Activated CD8-positive, alpha-beta memory T cell treated with anti-CD3 and anti-CD28 coated beads, Interleukin-2, amount 50 U/mL, for 48 hours (primary cell): Measurements from ENCODE around the gene NFKBIB.
"Not testable (repeated sequence)": the region's sequence is repeated elsewhere in the genome, so short reads cannot be mapped to it uniquely, and the experiment has no call there.

ENCODE experiments used
- DNase-seq: peaks from one replicate; pipeline ENCODE4 v3.0.0-alpha.2; 2020

The NFKBIB gene, protein sequence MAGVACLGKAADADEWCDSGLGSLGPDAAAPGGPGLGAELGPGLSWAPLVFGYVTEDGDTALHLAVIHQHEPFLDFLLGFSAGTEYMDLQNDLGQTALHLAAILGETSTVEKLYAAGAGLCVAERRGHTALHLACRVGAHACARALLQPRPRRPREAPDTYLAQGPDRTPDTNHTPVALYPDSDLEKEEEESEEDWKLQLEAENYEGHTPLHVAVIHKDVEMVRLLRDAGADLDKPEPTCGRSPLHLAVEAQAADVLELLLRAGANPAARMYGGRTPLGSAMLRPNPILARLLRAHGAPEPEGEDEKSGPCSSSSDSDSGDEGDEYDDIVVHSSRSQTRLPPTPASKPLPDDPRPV

GRCh38 chr19:38899447-38900201 lies at the start of gene NFKBIB, which contains the start of gene SIRT2:
Gene NFKBIB, plus strand, starts transcription at chr19:38899969. Its CDS starts 64 bp downstream, at chr19:38900033.
Gene SIRT2, minus strand, starts transcription at chr19:38899618. Its CDS starts 97 bp downstream, at chr19:38899521.
- DNase-seq = peak; percentile 97

GRCh38 chr19:38850436-38850975 lies 49.3 kb upstream of the NFKBIB start:
- peak; percentile 96 for DNase-seq

DNA sequence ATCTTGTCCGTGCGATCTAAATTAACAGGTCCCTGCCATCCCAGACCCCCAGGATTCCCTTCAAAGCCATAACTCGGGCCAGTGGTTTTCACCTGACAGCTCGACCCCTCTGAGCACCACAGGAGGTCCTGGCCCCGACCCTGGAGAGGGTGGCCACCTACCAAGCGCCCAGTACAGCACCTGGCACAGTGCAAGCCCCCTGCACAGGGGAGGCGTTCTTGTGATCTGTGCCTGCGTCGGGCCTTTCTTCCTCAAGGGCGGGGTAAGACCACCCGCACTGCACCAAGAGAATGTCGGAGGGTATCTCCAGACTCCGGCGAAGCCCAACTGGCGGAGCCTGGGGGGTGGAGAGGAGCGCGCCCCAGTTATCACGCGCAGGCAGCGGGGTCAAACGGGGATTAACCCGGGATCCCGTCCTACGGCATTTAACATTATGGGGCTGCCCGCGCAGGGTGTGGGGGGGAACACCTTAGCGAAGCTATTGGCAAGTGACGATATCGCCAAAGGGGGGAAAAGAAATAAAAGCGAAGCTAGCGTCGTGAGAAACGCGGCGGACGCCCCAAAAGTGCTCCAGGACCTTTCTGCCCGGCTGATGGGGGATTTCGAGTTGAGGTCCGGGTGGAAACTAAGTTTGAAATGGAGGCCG lies 48.7 kb upstream of the NFKBIB start:
- DNase-seq = peak; percentile 77

- peak; percentile 94 for DNase-seq
Measured at GRCh38 chr19:38851622-38852230, 48.0 kb upstream of the NFKBIB start.

DNA sequence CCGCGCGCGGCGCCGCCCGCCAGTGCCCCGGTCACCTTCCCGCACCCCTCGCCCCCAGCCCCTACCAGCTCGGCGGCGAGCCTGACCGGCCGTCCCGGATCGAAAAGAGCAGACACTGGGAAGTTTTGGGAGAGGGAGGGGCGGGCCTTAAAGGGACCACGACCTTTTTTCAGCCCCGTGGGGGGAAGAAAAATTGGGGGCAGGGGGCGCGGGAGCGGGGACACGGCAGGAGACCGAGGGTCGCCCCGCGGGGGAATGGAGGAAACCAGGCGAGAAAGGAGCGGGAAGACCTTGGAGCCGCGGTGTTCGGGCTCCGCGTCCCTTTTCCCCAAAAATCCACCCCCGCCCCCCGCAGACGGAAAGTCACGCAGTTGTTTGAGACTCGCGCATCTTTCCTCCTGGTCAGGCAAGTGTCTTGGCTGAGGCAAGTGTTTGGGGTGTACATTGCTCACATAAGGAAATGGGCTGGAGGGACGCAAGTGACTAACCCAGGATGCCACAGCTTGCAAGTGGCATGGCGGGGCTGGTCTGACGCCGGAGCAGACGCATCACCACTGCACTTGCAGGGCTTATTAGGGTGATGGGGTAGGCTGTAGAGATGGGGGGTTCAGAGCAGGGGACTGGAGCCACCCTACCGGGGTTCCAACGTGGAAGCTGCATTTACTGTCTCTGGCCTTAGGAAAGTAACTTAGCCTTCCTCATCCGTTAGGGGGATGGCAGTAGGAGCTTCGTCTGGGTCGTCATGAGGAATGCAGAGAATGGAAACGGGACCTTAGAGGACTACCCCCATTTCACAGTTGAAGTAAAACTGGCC lies 47.3 kb upstream of the NFKBIB start:
- DNase-seq = peak; percentile 82

DNA sequence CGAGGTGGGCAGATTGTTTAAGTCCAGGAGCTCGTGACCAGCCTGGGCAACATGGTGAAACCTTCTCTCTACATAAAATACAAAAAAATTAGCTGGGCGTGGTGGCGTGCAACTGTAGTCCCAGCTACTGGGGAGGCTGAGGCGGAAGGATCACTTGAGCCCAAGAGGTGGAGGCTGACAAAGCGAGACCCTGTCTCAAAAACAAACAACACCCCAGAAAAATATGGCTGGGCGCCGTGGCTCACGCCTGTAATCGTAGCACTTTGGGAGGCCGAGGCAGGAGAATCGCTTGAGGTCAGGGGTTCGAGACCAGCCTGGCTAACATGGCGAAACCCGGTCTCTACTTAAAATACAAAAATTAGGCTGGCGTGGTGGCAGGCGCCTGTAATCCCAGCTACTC lies 46.6 kb upstream of the NFKBIB start:
- peak; percentile 50 for DNase-seq

DNA sequence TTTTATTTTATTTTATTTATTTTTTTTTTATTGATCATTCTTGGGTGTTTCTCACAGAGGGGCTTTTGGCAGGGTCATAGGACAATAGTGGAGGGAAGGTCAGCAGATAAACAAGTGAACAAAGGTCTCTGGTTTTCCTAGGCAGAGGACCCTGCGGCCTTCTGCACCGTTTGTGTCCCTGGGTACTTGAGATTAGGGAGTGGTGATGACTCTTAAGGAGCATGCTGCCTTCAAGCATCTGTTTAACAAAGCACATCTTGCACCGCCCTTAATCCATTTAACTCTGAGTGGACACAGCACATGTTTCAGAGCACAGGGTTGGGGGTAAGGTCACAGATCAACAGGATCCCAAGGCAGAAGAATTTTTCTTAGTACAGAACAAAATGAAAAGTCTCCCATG lies 44.8 kb upstream of the NFKBIB start:
- not testable (repeated sequence) for DNase-seq

GRCh38 chr19:38855751-38856150 lies 44.0 kb upstream of the NFKBIB start:
- DNase-seq = not testable (repeated sequence)

- no peak for DNase-seq
Measured at GRCh38 chr19:38856813-38857212, 43.0 kb upstream of the NFKBIB start.

- not testable (repeated sequence) for DNase-seq
Measured at GRCh38 chr19:38859631-38860204, 40.1 kb upstream of the NFKBIB start.

GRCh38 chr19:38861368-38861767 lies 38.4 kb upstream of the NFKBIB start:
- no peak for DNase-seq

- DNase-seq = no peak
Measured at GRCh38 chr19:38862321-38863059, 37.3 kb upstream of the NFKBIB start.

- DNase-seq = no peak
Measured at GRCh38 chr19:38867171-38867780, 32.5 kb upstream of the NFKBIB start.

GRCh38 chr19:38868551-38868950 lies 31.2 kb upstream of the NFKBIB start:
- DNase-seq = no peak

DNA sequence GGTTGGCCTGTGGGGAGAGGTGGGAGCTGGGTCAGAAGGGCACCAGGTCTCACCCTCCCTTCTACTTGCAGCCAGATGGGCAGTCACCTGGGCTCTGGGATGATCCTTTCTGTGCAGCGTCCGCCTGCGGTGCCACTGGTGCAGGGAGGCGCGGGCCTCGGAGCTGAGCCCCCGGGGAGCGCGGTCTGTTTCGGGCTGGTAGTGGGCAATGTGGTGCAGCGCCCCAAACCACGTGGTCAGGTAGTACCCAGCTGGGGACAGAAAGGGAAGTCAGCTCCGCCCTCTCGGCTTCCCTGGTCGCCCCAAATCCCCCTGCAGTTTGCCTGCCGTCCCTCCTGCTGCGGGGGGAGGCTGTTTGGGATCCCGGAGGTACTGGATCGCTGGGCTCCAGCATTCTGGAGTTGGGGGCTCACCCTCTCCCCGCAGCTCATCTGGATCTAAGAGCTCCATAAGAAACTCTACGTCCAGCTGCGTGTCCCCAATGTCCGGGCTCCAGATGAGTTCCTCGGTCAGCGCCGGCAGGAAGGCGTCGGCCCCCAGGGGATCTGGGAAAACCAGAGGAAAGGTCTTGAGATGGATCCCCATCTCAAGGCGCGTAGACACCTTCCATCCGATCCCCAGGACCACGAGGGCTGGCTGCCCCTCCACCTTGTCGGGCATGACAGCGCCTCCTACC lies 30.5 kb upstream of the NFKBIB start:
- DNase-seq = peak; percentile 76

GRCh38 chr19:38869836-38870607 lies 29.7 kb upstream of the NFKBIB start:
- DNase-seq = peak; percentile 97

DNA sequence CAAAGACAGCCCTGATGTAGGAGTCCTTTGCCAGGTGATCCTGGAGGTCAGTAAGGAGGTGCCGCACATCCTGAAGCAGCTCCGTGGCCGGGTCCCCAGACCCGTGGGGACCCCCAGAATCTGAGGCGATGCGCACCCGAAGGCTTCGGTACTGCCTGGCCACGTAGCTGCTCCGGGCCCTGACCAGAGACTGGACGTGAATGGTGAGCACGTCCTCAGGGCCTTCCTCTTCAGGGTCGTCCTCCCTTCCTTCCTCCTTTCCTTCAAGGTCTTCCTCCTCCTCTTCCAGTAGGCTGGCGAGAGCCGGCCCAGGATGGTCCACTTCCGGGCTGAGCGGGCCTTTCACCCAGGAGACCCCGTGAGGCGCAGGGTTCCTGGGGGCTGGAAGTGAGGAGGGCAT lies 29.2 kb upstream of the NFKBIB start:
- DNase-seq = no peak

GRCh38 chr19:38873400-38873799 lies 26.4 kb upstream of the NFKBIB start:
- DNase-seq = not testable (repeated sequence)
